SH-SY5Y (cell line): ENCODE results near the gene MYPN.

Experiments
- GATA2 ChIP-seq: IDR thresholded peaks from 2 replicates; pipeline ENCODE4 v1.6.1; 2011; ENCODE audit warnings: mild to moderate bottlenecking, low read depth, low read length
- GATA3 ChIP-seq: IDR thresholded peaks from 2 replicates; pipeline ENCODE4 v1.6.1; 2011; ENCODE audit warnings: low read depth, mild to moderate bottlenecking, low read length, moderate library complexity

GRCh38 chr10:68137171-68137570 is 27.9 kb downstream of the MYPN start:
- no peak for TF ChIP-seq GATA2
- no peak for TF ChIP-seq GATA3
